ENCODE data around the gene CNTF. TPM values are rescaled to one million over a fixed set of nuclear protein-coding genes. Genes with fewer than 3 reads are reported as not detected.
A peak's percentile ranks its signal among the peaks of the same experiment; 100 is the strongest.

Gene CNTF
- total and polyA plus RNA-seq, 9 donors = 0.55 to 1.0 (median 0.89) TPM

GRCh38 chr11:58626934-58627483 lies 4.5 kb downstream of the CNTF start:
- Histone ChIP-seq H3K4me1 (ENCODE audit: control insufficient read depth, insufficient read depth, low read length) (peaks cover 2% of the 10 kb centered on the region), H3K27ac (ENCODE audit: low read length) (no peak overlapping the region), H3K9me3 (replicated peaks; ENCODE audit: control insufficient read depth, low read depth, low read length) (no peaks in the 10 kb centered on the region)

GRCh38 chr11:58628446-58628845 lies 6.0 kb downstream of the CNTF start:
- Histone ChIP-seq H3K4me3 (ENCODE audit: low read length) (no peak overlapping the region), H3K9me3 (replicated peaks; ENCODE audit: control insufficient read depth, low read depth, low read length) (no peaks in the 10 kb centered on the region), H3K27ac (ENCODE audit: low read length) (no peak overlapping the region), H3K4me1 (ENCODE audit: control insufficient read depth, insufficient read depth, low read length) (peaks cover 2% of the 10 kb centered on the region), H3K36me3 (ENCODE audit: control insufficient read depth, insufficient read depth, low read length) (peaks cover 17% of the 10 kb centered on the region), H3K27me3 (ENCODE audit: control insufficient read depth, insufficient read depth, low read length) (no peaks in the 10 kb centered on the region)
- no peak for DNase-seq
- WGBS (ENCODE audit: insufficient coverage) = no CpG with 5 or more reads among the region's 3 CpGs

More at GRCh38 chr11:58626934-58627483, 4.5 kb downstream of the CNTF start:
- peak; percentile 15 for DNase-seq
- H3K27me3 ChIP-seq (ENCODE audit: control insufficient read depth, insufficient read depth, low read length) = no peaks in the 10 kb centered on the region
- no CpG with 5 or more reads among the region's 4 CpGs for WGBS (ENCODE audit: insufficient coverage)
- H3K36me3 ChIP-seq (ENCODE audit: control insufficient read depth, insufficient read depth, low read length) = peaks cover 27% of the 10 kb centered on the region
- no peak overlapping the region for H3K4me3 ChIP-seq (ENCODE audit: low read length)

- H3K27me3 ChIP-seq (ENCODE audit: control insufficient read depth, insufficient read depth, low read length) = no peaks in the 10 kb centered on the region
- H3K9me3 ChIP-seq (replicated peaks; ENCODE audit: control insufficient read depth, low read depth, low read length) = no peaks in the 10 kb centered on the region
- no peak overlapping the region for H3K4me3 ChIP-seq (ENCODE audit: low read length)
- DNase-seq = peak; percentile 40
- 13% methylated on average over 2 of the region's 2 CpGs for WGBS (ENCODE audit: insufficient coverage)
- no peak overlapping the region for H3K27ac ChIP-seq (ENCODE audit: low read length)
- H3K36me3 ChIP-seq (ENCODE audit: control insufficient read depth, insufficient read depth, low read length) = peaks cover 8% of the 10 kb centered on the region
- H3K4me1 ChIP-seq (ENCODE audit: control insufficient read depth, insufficient read depth, low read length) = no peaks in the 10 kb centered on the region
Measured at GRCh38 chr11:58629857-58630256, 7.4 kb downstream of the CNTF start.

GRCh38 chr11:58631378-58631777 lies 8.9 kb downstream of the CNTF start:
- DNase-seq = no peak
- 81% methylated on average over 2 of the region's 3 CpGs for WGBS (ENCODE audit: insufficient coverage)
- peaks cover 4% of the 10 kb centered on the region for H3K36me3 ChIP-seq (ENCODE audit: control insufficient read depth, insufficient read depth, low read length)
- H3K27me3 ChIP-seq (ENCODE audit: control insufficient read depth, insufficient read depth, low read length) = no peaks in the 10 kb centered on the region
- H3K4me3 ChIP-seq (ENCODE audit: low read length) = no peak overlapping the region
- no peaks in the 10 kb centered on the region for H3K9me3 ChIP-seq (replicated peaks; ENCODE audit: control insufficient read depth, low read depth, low read length)
- H3K4me1 ChIP-seq (ENCODE audit: control insufficient read depth, insufficient read depth, low read length) = no peaks in the 10 kb centered on the region
- H3K27ac ChIP-seq (ENCODE audit: low read length) = no peak overlapping the region

- H3K27me3 ChIP-seq (ENCODE audit: control insufficient read depth, insufficient read depth, low read length) = no peaks in the 10 kb centered on the region
- no peak overlapping the region for H3K27ac ChIP-seq (ENCODE audit: low read length)
- DNase-seq = no peak
- whole genome bisulfite sequencing (ENCODE audit: insufficient coverage) = 89% methylated on average over 1 of the region's 1 CpG
- no peaks in the 10 kb centered on the region for H3K9me3 ChIP-seq (replicated peaks; ENCODE audit: control insufficient read depth, low read depth, low read length)
- no peaks in the 10 kb centered on the region for H3K4me1 ChIP-seq (ENCODE audit: control insufficient read depth, insufficient read depth, low read length)
- no peak overlapping the region for H3K4me3 ChIP-seq (ENCODE audit: low read length)
- no peaks in the 10 kb centered on the region for H3K36me3 ChIP-seq (ENCODE audit: control insufficient read depth, insufficient read depth, low read length)
Measured at GRCh38 chr11:58632510-58632909, 10.0 kb downstream of the CNTF start.

GRCh38 chr11:58636587-58636986 lies 14.1 kb downstream of the CNTF start:
- Histone ChIP-seq H3K27ac (ENCODE audit: low read length) (no peak overlapping the region), H3K36me3 (ENCODE audit: control insufficient read depth, insufficient read depth, low read length) (no peaks in the 10 kb centered on the region), H3K27me3 (ENCODE audit: control insufficient read depth, insufficient read depth, low read length) (no peaks in the 10 kb centered on the region), H3K4me3 (ENCODE audit: low read length) (no peak overlapping the region), H3K4me1 (ENCODE audit: control insufficient read depth, insufficient read depth, low read length) (no peaks in the 10 kb centered on the region), H3K9me3 (replicated peaks; ENCODE audit: control insufficient read depth, low read depth, low read length) (no peaks in the 10 kb centered on the region)
- DNase-seq = no peak
- WGBS (ENCODE audit: insufficient coverage) = 50% methylated on average over 2 of the region's 3 CpGs

- no peak overlapping the region for H3K27ac ChIP-seq (ENCODE audit: low read length)
- no peak overlapping the region for H3K4me3 ChIP-seq (ENCODE audit: low read length)
- DNase-seq = no peak
- WGBS (ENCODE audit: insufficient coverage) = 43% methylated on average over 1 of the region's 2 CpGs
- H3K36me3 ChIP-seq (ENCODE audit: control insufficient read depth, insufficient read depth, low read length) = no peaks in the 10 kb centered on the region
- no peaks in the 10 kb centered on the region for H3K9me3 ChIP-seq (replicated peaks; ENCODE audit: control insufficient read depth, low read depth, low read length)
- H3K4me1 ChIP-seq (ENCODE audit: control insufficient read depth, insufficient read depth, low read length) = no peaks in the 10 kb centered on the region
- no peaks in the 10 kb centered on the region for H3K27me3 ChIP-seq (ENCODE audit: control insufficient read depth, insufficient read depth, low read length)
Measured at GRCh38 chr11:58637371-58637770, 14.9 kb downstream of the CNTF start.

- no peak overlapping the region for H3K27ac ChIP-seq (ENCODE audit: low read length)
Measured at GRCh38 chr11:58639103-58639502, 16.6 kb downstream of the CNTF start.

GRCh38 chr11:58639669-58640068 lies 17.2 kb downstream of the CNTF start:
- Histone ChIP-seq H3K9me3 (replicated peaks; ENCODE audit: control insufficient read depth, low read depth, low read length) (no peaks in the 10 kb centered on the region), H3K27me3 (ENCODE audit: control insufficient read depth, insufficient read depth, low read length) (no peaks in the 10 kb centered on the region), H3K27ac (ENCODE audit: low read length) (no peak overlapping the region), H3K4me1 (ENCODE audit: control insufficient read depth, insufficient read depth, low read length) (no peaks in the 10 kb centered on the region), H3K4me3 (ENCODE audit: low read length) (no peak overlapping the region), H3K36me3 (ENCODE audit: control insufficient read depth, insufficient read depth, low read length) (no peaks in the 10 kb centered on the region)
- WGBS (ENCODE audit: insufficient coverage) = no CpG with 5 or more reads among the region's 2 CpGs
- DNase-seq = no peak

More at GRCh38 chr11:58639103-58639502, 16.6 kb downstream of the CNTF start:
- H3K9me3 ChIP-seq (replicated peaks; ENCODE audit: control insufficient read depth, low read depth, low read length) = no peaks in the 10 kb centered on the region
- no peaks in the 10 kb centered on the region for H3K36me3 ChIP-seq (ENCODE audit: control insufficient read depth, insufficient read depth, low read length)
- H3K4me1 ChIP-seq (ENCODE audit: control insufficient read depth, insufficient read depth, low read length) = no peaks in the 10 kb centered on the region
- H3K4me3 ChIP-seq (ENCODE audit: low read length) = no peak overlapping the region
- 69% methylated on average over 6 of the region's 6 CpGs for WGBS (ENCODE audit: insufficient coverage)
- H3K27me3 ChIP-seq (ENCODE audit: control insufficient read depth, insufficient read depth, low read length) = no peaks in the 10 kb centered on the region
- DNase-seq = no peak

- Histone ChIP-seq H3K36me3 (ENCODE audit: control insufficient read depth, insufficient read depth, low read length) (no peaks in the 10 kb centered on the region), H3K27ac (ENCODE audit: low read length) (no peak overlapping the region), H3K4me3 (ENCODE audit: low read length) (no peak overlapping the region), H3K9me3 (replicated peaks; ENCODE audit: control insufficient read depth, low read depth, low read length) (peaks cover under 1% of the 10 kb centered on the region), H3K27me3 (ENCODE audit: control insufficient read depth, insufficient read depth, low read length) (no peaks in the 10 kb centered on the region), H3K4me1 (ENCODE audit: control insufficient read depth, insufficient read depth, low read length) (no peaks in the 10 kb centered on the region)
- WGBS (ENCODE audit: insufficient coverage) = 0% methylated on average over 1 of the region's 1 CpG
- peak; percentile 59 for DNase-seq
Measured at GRCh38 chr11:58640386-58641023, 18.0 kb downstream of the CNTF start.
